MM.1S (cell line): ENCODE data around the gene ADGRG2.

Experiments used
- CTCF ChIP-seq: fragments of 300-600 bp; sonication (generic); IDR thresholded peaks from 2 replicates; pipeline ENCODE4 v1.5.1; 2016; ENCODE audit warnings: antibody characterized with exemption, low read length, mixed read lengths
- EZH2 ChIP-seq: fragments of 300-600 bp; sonication (generic); optimal IDR thresholded peaks from 2 replicates; pipeline ENCODE3; 2017; ENCODE audit warnings: low read depth, mild to moderate bottlenecking, antibody characterized with exemption, low read length, mixed read lengths
- EZH2phosphoT487 ChIP-seq: fragments of 300-600 bp; sonication (generic); IDR thresholded peaks from 2 replicates; pipeline ENCODE4 v1.6.1; 2018; ENCODE audit warnings: antibody characterized with exemption, low read length

- TF ChIP-seq CTCF (no peak), EZH2phosphoT487 (no peak), EZH2 (no peak)
Observed at GRCh38 chrX:19049110-19049509, 73.2 kb downstream of the ADGRG2 start.
